ENCODE results near the gene RPL7A. TPM values are rescaled to one million over a fixed set of nuclear protein-coding genes. Genes with fewer than 3 reads are reported as not detected.

The RPL7A gene
- total and polyA plus RNA-seq, 2 of the 13 experiments (the other 11 are each of a cell fraction or from before 2014, with no cell fraction given), result 2,401 to 2,938 TPM

DNA sequence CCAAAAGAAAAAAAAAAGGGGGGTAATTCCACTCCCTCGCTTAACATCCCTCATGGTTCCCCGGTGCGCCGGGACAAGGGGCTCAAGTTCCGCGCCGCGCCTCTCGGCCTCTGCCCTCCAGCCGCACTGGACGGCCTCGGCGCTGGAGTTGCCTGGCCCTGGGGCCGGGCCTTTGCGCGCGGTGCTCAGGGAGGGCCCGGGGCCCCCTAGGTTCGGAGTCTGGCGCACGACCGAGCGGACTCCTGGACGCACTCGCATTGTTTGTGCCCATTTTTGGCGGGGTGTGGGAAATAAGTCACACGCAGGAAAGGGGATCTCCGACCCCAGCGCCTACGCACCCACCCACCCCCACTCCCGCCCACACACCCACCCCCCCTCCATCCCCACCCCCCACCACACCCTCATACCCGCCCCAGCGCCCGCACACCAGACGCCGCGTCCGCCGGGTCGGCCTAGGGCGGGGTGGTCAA is 468 bp upstream of the RPL7A start (continued):
- TF ChIP-seq, protein P1, sequence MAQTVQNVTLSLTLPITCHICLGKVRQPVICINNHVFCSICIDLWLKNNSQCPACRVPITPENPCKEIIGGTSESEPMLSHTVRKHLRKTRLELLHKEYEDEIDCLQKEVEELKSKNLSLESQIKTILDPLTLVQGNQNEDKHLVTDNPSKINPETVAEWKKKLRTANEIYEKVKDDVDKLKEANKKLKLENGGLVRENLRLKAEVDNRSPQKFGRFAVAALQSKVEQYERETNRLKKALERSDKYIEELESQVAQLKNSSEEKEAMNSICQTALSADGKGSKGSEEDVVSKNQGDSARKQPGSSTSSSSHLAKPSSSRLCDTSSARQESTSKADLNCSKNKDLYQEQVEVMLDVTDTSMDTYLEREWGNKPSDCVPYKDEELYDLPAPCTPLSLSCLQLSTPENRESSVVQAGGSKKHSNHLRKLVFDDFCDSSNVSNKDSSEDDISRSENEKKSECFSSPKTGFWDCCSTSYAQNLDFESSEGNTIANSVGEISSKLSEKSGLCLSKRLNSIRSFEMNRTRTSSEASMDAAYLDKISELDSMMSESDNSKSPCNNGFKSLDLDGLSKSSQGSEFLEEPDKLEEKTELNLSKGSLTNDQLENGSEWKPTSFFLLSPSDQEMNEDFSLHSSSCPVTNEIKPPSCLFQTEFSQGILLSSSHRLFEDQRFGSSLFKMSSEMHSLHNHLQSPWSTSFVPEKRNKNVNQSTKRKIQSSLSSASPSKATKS (CRISPR knock-in tag; IDR thresholded peaks at IDR 0.05), result 0 out of 2 replicates have a peak, but pooled peaks have one; percentile 4
- TF ChIP-seq, protein P2, sequence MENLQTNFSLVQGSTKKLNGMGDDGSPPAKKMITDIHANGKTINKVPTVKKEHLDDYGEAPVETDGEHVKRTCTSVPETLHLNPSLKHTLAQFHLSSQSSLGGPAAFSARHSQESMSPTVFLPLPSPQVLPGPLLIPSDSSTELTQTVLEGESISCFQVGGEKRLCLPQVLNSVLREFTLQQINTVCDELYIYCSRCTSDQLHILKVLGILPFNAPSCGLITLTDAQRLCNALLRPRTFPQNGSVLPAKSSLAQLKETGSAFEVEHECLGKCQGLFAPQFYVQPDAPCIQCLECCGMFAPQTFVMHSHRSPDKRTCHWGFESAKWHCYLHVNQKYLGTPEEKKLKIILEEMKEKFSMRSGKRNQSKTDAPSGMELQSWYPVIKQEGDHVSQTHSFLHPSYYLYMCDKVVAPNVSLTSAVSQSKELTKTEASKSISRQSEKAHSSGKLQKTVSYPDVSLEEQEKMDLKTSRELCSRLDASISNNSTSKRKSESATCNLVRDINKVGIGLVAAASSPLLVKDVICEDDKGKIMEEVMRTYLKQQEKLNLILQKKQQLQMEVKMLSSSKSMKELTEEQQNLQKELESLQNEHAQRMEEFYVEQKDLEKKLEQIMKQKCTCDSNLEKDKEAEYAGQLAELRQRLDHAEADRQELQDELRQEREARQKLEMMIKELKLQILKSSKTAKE (CRISPR knock-in tag; IDR thresholded peaks at IDR 0.05; ENCODE audit: borderline replicate concordance), result no peak
- no peak for TF ChIP-seq HNRNPL (IDR thresholded peaks at IDR 0.05; ENCODE audit: low read depth, low read length)
- TF ChIP-seq ZC3H4 (CRISPR knock-in tag; IDR thresholded peaks at IDR 0.05; ENCODE audit: borderline replicate concordance), result no peak
- TF ChIP-seq NCOA1 (CRISPR knock-in tag; IDR thresholded peaks at IDR 0.05), result no peak
- no peak for TF ChIP-seq MED8 (CRISPR knock-in tag; IDR thresholded peaks at IDR 0.05; ENCODE audit: insufficient replicate concordance)
- no peak for TF ChIP-seq ZNF350 (CRISPR knock-in tag; IDR thresholded peaks at IDR 0.05; ENCODE audit: borderline replicate concordance, low read depth)
- TF ChIP-seq ZNF382 (CRISPR knock-in tag; IDR thresholded peaks at IDR 0.05; ENCODE audit: borderline replicate concordance), result no peak
- TF ChIP-seq MIXL1 (CRISPR knock-in tag; IDR thresholded peaks at IDR 0.05), result no peak
- TF ChIP-seq, protein P3, sequence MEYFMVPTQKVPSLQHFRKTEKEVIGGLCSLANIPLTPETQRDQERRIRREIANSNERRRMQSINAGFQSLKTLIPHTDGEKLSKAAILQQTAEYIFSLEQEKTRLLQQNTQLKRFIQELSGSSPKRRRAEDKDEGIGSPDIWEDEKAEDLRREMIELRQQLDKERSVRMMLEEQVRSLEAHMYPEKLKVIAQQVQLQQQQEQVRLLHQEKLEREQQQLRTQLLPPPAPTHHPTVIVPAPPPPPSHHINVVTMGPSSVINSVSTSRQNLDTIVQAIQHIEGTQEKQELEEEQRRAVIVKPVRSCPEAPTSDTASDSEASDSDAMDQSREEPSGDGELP (IDR thresholded peaks at IDR 0.05; ENCODE audit: borderline replicate concordance, low read depth), result no peak
- no peak for TF ChIP-seq PITX1 (CRISPR knock-in tag; IDR thresholded peaks at IDR 0.05)
- no peak for TF ChIP-seq ZNF20 (CRISPR knock-in tag; IDR thresholded peaks at IDR 0.05)
- TF ChIP-seq CHCHD3 (CRISPR knock-in tag; IDR thresholded peaks at IDR 0.05), result no peak
- no peak for TF ChIP-seq ZNF546 (CRISPR knock-in tag; conservative IDR thresholded peaks at IDR 0.05)
- no peak for TF ChIP-seq FOXP1 (IDR thresholded peaks at IDR 0.05)
- no peak for TF ChIP-seq FOXP1 (CRISPR knock-in tag; IDR thresholded peaks at IDR 0.05)
- TF ChIP-seq SETDB1 (CRISPR knock-in tag; IDR thresholded peaks at IDR 0.05; ENCODE audit: borderline replicate concordance), result no peak
- TF ChIP-seq, protein P4, sequence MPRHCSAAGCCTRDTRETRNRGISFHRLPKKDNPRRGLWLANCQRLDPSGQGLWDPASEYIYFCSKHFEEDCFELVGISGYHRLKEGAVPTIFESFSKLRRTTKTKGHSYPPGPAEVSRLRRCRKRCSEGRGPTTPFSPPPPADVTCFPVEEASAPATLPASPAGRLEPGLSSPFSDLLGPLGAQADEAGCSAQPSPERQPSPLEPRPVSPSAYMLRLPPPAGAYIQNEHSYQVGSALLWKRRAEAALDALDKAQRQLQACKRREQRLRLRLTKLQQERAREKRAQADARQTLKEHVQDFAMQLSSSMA (CRISPR knock-in tag; IDR thresholded peaks at IDR 0.05), result no peak
- no peak for TF ChIP-seq ZNF883 (CRISPR knock-in tag; IDR thresholded peaks at IDR 0.05; ENCODE audit: not compliant biosample characterization)
- TF ChIP-seq TARDBP (CRISPR knock-in tag; IDR thresholded peaks at IDR 0.05), result no peak
- TF ChIP-seq ASH2L (IDR thresholded peaks at IDR 0.05; ENCODE audit: insufficient read length, low read depth, low read length), result no peak
- no peak for TF ChIP-seq YEATS2 (CRISPR knock-in tag; IDR thresholded peaks at IDR 0.05; ENCODE audit: borderline replicate concordance)
- TF ChIP-seq RFX3 (CRISPR knock-in tag; IDR thresholded peaks at IDR 0.05), result no peak
- TF ChIP-seq SALL2 (CRISPR knock-in tag; IDR thresholded peaks at IDR 0.05), result no peak
- TF ChIP-seq MYC (CRISPR knock-in tag; IDR thresholded peaks at IDR 0.05; ENCODE audit: borderline replicate concordance), result no peak
- TF ChIP-seq ZMYM3 (CRISPR knock-in tag; IDR thresholded peaks at IDR 0.05), result no peak
- TF ChIP-seq SOX13 (IDR thresholded peaks at IDR 0.05), result no peak
- TF ChIP-seq SOX13 (CRISPR knock-in tag; conservative IDR thresholded peaks at IDR 0.05 in 1 of 2, IDR thresholded peaks at IDR 0.05 in 1 of 2), result no peak

All from HepG2 (cell line).